ENCODE results near the gene SAXO2.
"Not testable (repeated sequence)": the region's sequence is repeated elsewhere in the genome, so short reads cannot be mapped to it uniquely, and the experiment has no call there.

SAXO2 gene

DNA sequence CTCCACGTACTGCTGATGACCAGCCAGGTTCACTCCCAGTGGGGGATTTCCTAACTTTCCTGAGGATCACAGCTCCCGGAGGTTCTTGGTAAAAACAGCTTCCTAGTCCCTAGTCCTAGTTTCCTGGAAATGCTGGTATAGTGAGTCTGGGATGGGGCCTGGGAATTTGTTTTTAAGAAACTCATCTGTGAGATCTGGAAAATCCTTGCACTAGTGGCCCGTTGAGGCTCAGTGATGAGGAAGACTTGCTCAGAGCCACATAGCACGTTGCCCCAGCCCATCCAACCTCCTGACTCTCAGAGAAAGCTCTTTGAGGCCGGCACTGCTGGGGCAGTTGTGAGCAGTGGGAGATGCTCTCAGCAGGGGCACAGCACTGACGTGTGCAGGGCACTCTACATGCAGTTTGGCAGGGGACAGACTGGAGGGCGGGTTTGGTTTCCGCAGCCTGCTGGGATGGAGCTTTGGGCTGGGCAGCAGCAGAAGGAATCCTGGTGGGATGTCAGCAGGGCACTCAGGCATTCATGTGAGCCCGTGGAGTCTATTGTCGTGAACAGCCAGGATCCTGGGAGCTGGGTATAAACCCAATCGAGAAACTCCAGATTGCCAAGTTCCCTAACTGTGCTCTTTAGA is 31.6 kb downstream of the SAXO2 start:
- no peak overlapping the region for H3K4me3 ChIP-seq (ENCODE audit: low read depth, low read length)
- in situ Hi-C loops (cut with HindIII; ENCODE audit: low pct_ligation_motif_present, low sequenced_read_pairs), result no loop called here
- no peak overlapping the region for H3K27ac ChIP-seq
- H3K36me3 ChIP-seq (replicated peaks), result no peaks in the 10 kb centered on the region
- DNase-seq, result no peak
- no peaks in the 10 kb centered on the region for H3K27me3 ChIP-seq (replicated peaks)
- TF ChIP-seq, protein P1, sequence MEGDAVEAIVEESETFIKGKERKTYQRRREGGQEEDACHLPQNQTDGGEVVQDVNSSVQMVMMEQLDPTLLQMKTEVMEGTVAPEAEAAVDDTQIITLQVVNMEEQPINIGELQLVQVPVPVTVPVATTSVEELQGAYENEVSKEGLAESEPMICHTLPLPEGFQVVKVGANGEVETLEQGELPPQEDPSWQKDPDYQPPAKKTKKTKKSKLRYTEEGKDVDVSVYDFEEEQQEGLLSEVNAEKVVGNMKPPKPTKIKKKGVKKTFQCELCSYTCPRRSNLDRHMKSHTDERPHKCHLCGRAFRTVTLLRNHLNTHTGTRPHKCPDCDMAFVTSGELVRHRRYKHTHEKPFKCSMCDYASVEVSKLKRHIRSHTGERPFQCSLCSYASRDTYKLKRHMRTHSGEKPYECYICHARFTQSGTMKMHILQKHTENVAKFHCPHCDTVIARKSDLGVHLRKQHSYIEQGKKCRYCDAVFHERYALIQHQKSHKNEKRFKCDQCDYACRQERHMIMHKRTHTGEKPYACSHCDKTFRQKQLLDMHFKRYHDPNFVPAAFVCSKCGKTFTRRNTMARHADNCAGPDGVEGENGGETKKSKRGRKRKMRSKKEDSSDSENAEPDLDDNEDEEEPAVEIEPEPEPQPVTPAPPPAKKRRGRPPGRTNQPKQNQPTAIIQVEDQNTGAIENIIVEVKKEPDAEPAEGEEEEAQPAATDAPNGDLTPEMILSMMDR (IDR thresholded peaks at IDR 0.05; ENCODE audit: low read depth, low read length, missing control alignments), result no peak

DNA sequence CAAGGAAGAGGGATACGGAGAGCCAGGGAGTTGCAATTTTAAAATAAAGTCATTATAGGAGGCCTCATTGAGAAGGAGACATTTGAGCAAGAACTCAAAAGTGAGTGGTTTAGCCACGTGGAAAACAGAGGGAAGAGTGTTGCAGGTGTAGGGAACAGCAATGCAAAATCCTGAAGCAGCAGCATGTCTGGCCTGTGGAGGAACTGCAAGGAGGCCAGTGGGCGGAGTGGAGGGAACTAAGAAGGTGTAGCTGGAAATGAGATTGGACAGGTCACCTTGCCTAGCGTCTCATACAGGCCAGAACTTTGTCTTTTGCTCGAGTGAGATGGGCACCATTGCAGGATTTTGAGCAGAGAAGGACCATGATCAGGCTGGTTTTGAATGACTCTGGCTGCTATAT is 34.9 kb downstream of the SAXO2 start:
- no peaks in the 10 kb centered on the region for H3K27me3 ChIP-seq (replicated peaks)
- in situ Hi-C loops (cut with HindIII; ENCODE audit: low pct_ligation_motif_present, low sequenced_read_pairs), result no loop called here
- H3K4me3 ChIP-seq (ENCODE audit: low read depth, low read length), result no peak overlapping the region
- DNase-seq, result no peak
- H3K36me3 ChIP-seq (replicated peaks), result no peaks in the 10 kb centered on the region
- TF ChIP-seq, protein P1 (IDR thresholded peaks at IDR 0.05; ENCODE audit: low read depth, low read length, missing control alignments), result no peak
- H3K27ac ChIP-seq, result no peak overlapping the region

DNA sequence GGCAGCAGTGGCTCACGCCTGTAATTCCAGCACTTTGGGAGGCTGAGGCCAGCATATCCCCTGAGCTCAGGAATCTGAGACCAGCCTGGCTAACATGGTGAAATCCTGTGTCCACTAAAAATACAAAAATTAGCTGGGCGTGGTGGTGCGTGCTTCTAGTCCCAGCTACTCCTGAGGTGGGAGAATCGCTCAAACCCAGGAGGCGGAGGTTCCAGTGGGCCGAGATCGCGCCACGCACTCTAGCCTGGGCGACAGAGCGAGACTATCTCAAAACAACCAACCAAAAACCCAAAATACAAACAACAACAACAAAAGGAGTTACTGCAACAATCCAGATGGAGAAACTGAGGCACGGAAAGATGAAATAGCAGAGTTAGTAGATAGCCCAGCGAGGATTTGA is 35.4 kb downstream of the SAXO2 start:
- TF ChIP-seq, protein P1 (IDR thresholded peaks at IDR 0.05; ENCODE audit: low read depth, low read length, missing control alignments), result no peak
- no peak overlapping the region for H3K27ac ChIP-seq
- in situ Hi-C loops (cut with HindIII; ENCODE audit: low pct_ligation_motif_present, low sequenced_read_pairs), result no loop called here
- no peaks in the 10 kb centered on the region for H3K36me3 ChIP-seq (replicated peaks)
- no peaks in the 10 kb centered on the region for H3K27me3 ChIP-seq (replicated peaks)
- no peak overlapping the region for H3K4me3 ChIP-seq (ENCODE audit: low read depth, low read length)
- DNase-seq, result no peak

DNA sequence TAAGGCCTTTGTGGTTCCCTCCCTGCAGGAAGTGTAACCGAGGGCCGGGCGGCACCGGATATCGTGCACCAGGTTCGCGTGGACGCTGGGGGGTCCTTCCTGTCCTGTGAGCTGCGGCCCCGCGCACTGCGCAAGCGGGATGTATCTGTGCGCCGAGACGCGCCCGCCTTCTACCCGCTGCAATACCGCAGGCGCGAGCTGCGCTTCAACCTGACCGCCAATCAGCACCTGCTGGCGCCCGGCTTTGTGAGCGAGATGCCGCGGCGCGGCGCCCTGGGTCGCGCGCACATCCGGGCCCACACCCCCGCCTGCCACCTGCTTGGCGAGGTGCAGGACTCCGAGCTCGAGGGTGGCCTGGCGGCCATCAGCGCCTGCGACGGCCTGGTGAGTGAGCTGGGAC is 35.9 kb downstream of the SAXO2 start:
- in situ Hi-C loops (cut with HindIII; ENCODE audit: low pct_ligation_motif_present, low sequenced_read_pairs), result no loop called here
- DNase-seq, result no peak
- Histone ChIP-seq H3K36me3 (replicated peaks) (no peaks in the 10 kb centered on the region), H3K4me3 (ENCODE audit: low read depth, low read length) (no peak overlapping the region), H3K27me3 (replicated peaks) (no peaks in the 10 kb centered on the region), H3K27ac (no peak overlapping the region)
- TF ChIP-seq, protein P1 (IDR thresholded peaks at IDR 0.05; ENCODE audit: low read depth, low read length, missing control alignments), result no peak

DNA sequence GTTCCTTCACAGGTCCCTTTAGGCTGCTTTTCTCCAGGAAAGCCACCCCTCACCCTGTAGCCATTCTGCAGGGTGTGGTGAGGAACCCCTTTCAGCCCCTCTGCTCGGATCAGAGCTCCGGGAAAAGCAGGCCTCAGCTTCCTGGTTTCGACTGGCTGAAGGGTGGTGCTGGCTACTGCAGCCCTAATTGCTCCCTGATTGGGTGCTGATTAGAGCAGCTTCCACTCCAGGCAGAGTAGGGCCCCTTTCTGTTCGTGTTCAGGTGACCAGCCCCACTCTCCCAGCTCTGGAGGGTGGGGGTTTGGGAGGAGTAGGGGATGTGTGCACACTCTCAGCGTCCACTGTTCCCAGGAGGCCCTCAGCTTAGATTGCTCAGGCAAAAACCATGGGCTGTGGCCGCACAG is 36.9 kb downstream of the SAXO2 start:
- H3K36me3 ChIP-seq (replicated peaks); H3K4me3 ChIP-seq (ENCODE audit: low read depth, low read length); DNase-seq; in situ Hi-C loops (cut with HindIII; ENCODE audit: low pct_ligation_motif_present, low sequenced_read_pairs); H3K27me3 ChIP-seq (replicated peaks); H3K27ac ChIP-seq: not testable (repeated sequence)

DNA sequence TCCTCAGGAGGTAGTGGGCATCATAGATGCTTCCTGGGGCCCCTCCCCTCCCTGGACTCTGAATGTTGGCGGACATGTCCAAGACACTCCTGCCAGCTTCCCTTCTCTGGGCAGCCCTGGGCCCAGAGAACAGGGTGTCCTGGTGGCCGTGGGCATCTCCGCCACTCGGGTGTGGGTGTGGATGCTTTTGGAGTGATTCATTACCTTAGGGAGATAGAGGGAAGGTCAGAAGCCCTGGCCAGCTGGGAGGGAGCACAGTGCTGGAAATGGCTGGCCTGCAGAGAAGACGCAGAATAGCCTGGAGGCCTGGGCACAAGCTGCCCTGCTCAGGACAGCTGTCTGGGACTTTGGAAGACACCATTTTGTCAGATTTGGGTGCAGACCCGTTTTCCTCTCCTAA is 37.7 kb downstream of the SAXO2 start:
- not testable (repeated sequence) for H3K36me3 ChIP-seq (replicated peaks)

DNA sequence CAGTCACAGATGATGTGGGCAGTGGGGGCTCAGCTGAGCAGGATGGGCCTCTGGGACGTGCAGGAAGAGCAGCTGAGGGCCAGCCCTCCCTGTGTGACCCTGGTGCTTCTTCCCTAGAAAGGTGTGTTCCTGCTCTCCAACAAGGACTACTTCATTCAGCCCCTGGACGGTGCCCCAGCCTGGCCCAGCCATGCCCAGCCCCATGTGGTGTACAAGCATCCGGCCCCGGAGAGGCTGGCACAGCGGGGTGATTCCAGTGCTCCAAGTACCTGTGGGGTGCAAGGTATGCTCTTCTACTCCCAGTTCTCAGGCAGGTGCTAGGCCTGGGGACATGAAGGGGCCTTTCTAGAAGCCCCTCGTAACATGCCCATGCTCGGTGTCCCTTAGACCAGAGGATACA is 38.3 kb downstream of the SAXO2 start:
- Histone ChIP-seq H3K27ac (no peak overlapping the region), H3K36me3 (replicated peaks) (no peaks in the 10 kb centered on the region), H3K4me3 (ENCODE audit: low read depth, low read length) (no peak overlapping the region), H3K27me3 (replicated peaks) (no peaks in the 10 kb centered on the region)
- TF ChIP-seq, protein P1 (IDR thresholded peaks at IDR 0.05; ENCODE audit: low read depth, low read length, missing control alignments), result no peak
- in situ Hi-C loops (cut with HindIII; ENCODE audit: low pct_ligation_motif_present, low sequenced_read_pairs), result no loop called here
- DNase-seq, result no peak

More for the DNA sequence above, 37.7 kb downstream of the SAXO2 start:
- H3K27ac ChIP-seq; in situ Hi-C loops (cut with HindIII; ENCODE audit: low pct_ligation_motif_present, low sequenced_read_pairs); H3K27me3 ChIP-seq (replicated peaks); H3K4me3 ChIP-seq (ENCODE audit: low read depth, low read length); DNase-seq: not testable (repeated sequence)
